ENCODE measurements around the gene ARPP21. TPM values are rescaled to one million over a fixed set of nuclear protein-coding genes. Genes with fewer than 3 reads are reported as not detected.
A peak's percentile ranks its signal among the peaks of the same experiment; 100 is the strongest.

Gene ARPP21
- total and polyA plus RNA-seq, 9 donors, result 116 to 225 (median 155) TPM

DNA sequence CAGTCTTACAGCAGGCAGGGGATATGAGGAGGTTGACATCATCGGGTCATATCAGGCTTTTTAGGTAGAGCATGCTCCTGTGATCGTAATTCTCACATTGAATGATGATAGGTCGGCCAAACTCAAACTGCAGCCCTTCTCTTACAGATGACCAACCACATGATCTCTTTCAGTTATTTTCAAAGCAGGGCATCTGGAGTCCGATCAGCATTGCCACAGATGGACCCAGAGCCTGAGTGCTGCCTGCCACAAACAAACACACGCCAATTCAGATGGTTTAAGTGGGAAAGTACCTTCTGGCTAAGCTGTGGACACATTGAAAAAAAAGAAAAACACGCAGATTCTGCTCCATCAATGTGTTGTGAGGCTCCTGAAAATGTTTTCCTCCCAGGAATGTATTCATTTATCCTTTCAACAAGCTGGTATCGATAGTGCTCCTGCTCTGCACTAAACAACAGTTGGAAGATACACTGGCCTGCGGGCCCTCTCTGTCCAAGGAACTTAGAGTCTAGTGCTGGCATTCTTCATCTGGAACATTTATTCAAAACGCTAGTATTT lies 31.2 kb downstream of the ARPP21 start:
- no peak for DNase-seq
- Histone ChIP-seq H3K4me1 (ENCODE audit: control insufficient read depth, insufficient read depth, low read length) (no peaks in the 10 kb centered on the region), H3K4me3 (ENCODE audit: low read length) (no peak overlapping the region), H3K36me3 (ENCODE audit: control insufficient read depth, insufficient read depth, low read length) (no peaks in the 10 kb centered on the region), H3K27me3 (ENCODE audit: control insufficient read depth, insufficient read depth, low read length) (no peaks in the 10 kb centered on the region), H3K9me3 (replicated peaks; ENCODE audit: control insufficient read depth, low read depth, low read length) (no peaks in the 10 kb centered on the region), H3K27ac (ENCODE audit: low read length) (no peak overlapping the region)
- WGBS (ENCODE audit: insufficient coverage), result 81% methylated on average over 6 of the region's 9 CpGs

DNA sequence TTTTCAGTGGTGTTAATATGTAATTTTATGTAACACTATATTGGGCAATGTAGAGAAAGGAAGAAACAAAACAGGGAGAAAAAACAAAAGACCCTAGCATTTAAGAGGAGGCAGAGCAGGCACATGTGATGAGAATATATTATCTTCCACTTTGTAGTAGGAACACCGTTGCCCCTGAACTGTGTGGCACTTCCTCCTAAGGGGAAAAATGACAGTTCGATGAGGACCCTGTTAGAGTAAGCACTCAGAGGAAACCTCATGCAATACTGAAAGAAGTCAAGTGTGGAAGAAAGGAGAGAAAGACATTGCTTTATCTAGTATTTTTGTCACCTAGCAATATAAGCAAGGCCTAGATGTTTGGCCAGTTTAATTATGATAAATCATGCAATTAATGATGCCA lies 32.2 kb downstream of the ARPP21 start:
- Histone ChIP-seq H3K36me3 (ENCODE audit: control insufficient read depth, insufficient read depth, low read length) (no peaks in the 10 kb centered on the region), H3K4me1 (ENCODE audit: control insufficient read depth, insufficient read depth, low read length) (no peaks in the 10 kb centered on the region), H3K27ac (ENCODE audit: low read length) (no peak overlapping the region), H3K4me3 (ENCODE audit: low read length) (no peak overlapping the region), H3K27me3 (ENCODE audit: control insufficient read depth, insufficient read depth, low read length) (no peaks in the 10 kb centered on the region), H3K9me3 (replicated peaks; ENCODE audit: control insufficient read depth, low read depth, low read length) (no peaks in the 10 kb centered on the region)
- WGBS (ENCODE audit: insufficient coverage), result 67% methylated on average over 2 of the region's 2 CpGs
- DNase-seq, result no peak

DNA sequence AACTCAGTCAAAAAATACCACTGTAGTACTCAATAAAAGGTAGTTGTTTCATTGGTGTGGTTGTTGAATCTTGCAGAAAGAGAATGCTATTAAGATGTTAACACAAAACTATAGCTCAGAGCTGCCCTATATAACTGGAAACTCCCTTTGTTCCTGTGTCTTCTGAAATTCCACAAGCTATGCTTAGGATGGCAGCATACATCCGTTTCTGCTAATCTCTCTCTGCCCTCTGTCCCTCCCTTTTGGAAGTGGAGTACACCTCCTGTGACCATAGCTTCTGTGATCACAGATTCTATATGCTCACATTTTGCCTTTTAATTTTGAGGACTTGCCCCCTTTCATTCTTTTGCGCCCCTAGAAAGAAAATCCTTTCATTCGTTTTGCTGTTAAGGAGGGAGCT lies 33.7 kb downstream of the ARPP21 start:
- H3K27me3 ChIP-seq (ENCODE audit: control insufficient read depth, insufficient read depth, low read length), result no peaks in the 10 kb centered on the region
- H3K36me3 ChIP-seq (ENCODE audit: control insufficient read depth, insufficient read depth, low read length), result no peaks in the 10 kb centered on the region
- no peak overlapping the region for H3K27ac ChIP-seq (ENCODE audit: low read length)
- no peak for DNase-seq
- no peaks in the 10 kb centered on the region for H3K4me1 ChIP-seq (ENCODE audit: control insufficient read depth, insufficient read depth, low read length)
- H3K9me3 ChIP-seq (replicated peaks; ENCODE audit: control insufficient read depth, low read depth, low read length), result no peaks in the 10 kb centered on the region
- 57% methylated on average over 2 of the region's 3 CpGs for WGBS (ENCODE audit: insufficient coverage)
- no peak overlapping the region for H3K4me3 ChIP-seq (ENCODE audit: low read length)

DNA sequence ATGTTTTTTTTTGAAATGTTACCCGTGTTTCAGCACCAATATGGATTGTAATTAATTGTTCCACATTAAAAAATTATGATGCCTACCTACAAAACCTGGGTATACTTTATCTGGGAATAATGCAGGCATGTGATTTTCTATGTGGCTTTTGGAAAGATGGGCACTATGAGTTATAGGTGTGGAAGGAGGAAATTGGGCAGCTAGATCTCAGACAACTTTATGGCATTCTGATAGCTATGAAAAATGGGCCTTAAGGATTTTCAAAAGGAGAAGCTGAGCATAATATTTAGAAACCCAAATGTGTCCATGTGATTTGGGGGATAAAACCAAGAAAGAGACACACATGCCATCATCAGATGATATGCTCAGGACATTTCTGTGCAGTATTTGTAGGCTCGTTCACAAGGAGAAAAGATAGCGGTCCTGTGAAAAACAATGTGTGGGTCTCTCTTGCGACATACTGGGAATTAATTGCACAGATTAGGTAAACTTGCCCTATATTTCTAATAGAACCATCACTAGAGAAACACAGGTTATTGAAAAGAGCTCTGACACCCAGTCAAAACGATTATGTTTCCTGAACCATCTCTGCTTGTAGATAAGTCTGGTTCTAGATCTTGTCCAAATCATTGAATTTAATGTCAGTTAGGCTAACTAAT lies 35.3 kb downstream of the ARPP21 start:
- H3K27ac ChIP-seq (ENCODE audit: low read length), result no peak overlapping the region
- H3K4me1 ChIP-seq (ENCODE audit: control insufficient read depth, insufficient read depth, low read length), result no peaks in the 10 kb centered on the region
- no peaks in the 10 kb centered on the region for H3K9me3 ChIP-seq (replicated peaks; ENCODE audit: control insufficient read depth, low read depth, low read length)
- no peak overlapping the region for H3K4me3 ChIP-seq (ENCODE audit: low read length)
- DNase-seq, result no peak
- WGBS (ENCODE audit: insufficient coverage), result 100% methylated on average over 1 of the region's 5 CpGs
- no peaks in the 10 kb centered on the region for H3K36me3 ChIP-seq (ENCODE audit: control insufficient read depth, insufficient read depth, low read length)
- no peaks in the 10 kb centered on the region for H3K27me3 ChIP-seq (ENCODE audit: control insufficient read depth, insufficient read depth, low read length)

DNA sequence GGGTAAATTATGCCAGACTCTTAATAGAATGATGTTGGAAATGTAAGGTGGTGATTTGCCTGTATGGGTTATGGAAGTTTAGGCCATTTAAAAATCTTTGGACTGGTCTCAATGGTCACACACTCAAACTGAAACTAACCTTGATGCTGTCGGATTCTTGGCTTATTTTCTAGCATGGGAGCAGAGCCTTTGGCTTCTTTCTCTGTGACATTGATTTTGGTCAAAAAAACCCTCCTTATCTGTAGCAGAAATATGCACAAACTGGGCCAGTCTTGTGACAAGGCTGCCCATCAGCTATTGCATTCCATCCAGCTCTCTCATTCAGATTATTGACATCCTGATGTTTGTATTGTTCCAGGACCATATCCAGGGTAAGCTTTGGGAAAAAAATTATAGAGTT lies 35.9 kb downstream of the ARPP21 start:
- Histone ChIP-seq H3K9me3 (replicated peaks; ENCODE audit: control insufficient read depth, low read depth, low read length) (no peaks in the 10 kb centered on the region), H3K4me3 (ENCODE audit: low read length) (no peak overlapping the region), H3K36me3 (ENCODE audit: control insufficient read depth, insufficient read depth, low read length) (no peaks in the 10 kb centered on the region), H3K4me1 (ENCODE audit: control insufficient read depth, insufficient read depth, low read length) (no peaks in the 10 kb centered on the region), H3K27me3 (ENCODE audit: control insufficient read depth, insufficient read depth, low read length) (no peaks in the 10 kb centered on the region), H3K27ac (ENCODE audit: low read length) (no peak overlapping the region)
- no CpG with 5 or more reads among the region's 1 CpG for WGBS (ENCODE audit: insufficient coverage)
- no peak for DNase-seq

DNA sequence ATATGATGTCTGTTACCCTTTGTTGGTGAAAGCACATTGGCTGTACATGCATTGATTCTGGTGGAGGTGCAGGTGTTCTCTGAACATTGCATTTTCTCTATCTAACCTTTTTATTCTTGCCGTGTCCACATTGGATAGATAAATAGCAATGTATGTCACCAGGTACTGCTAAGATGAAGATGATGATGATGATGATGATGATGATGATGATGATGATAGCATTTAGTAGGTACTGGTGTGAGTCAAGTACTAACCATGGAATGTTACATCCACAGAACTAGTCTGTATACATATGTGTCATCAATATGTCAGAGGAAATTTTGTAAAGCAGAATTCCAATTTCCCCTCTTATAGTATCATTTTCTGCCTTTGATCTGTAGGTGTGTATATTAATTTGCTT lies 36.3 kb downstream of the ARPP21 start:
- Histone ChIP-seq H3K4me1 (ENCODE audit: control insufficient read depth, insufficient read depth, low read length) (no peaks in the 10 kb centered on the region), H3K27ac (ENCODE audit: low read length) (no peak overlapping the region)

DNA sequence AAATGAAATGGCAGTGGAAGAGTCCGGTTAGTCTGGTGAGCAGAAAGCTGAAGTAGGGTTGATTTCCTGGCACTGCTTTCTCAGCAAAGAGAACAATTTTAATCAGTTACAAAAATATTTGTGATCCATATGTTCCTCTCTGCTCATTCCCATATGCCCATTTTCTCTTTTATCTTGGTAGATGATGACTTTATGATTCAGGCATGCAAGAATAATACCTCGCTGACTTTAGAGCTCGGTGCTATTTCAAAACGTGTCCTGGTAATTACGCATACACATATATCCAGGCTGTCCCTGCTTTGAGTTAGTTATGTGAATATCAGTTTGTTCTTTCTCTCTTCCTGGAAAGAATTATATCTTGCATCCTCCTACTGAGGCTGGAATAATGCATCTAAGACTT lies 38.5 kb downstream of the ARPP21 start:
- H3K4me3 ChIP-seq (ENCODE audit: low read length), result no peak overlapping the region
- peaks cover 3% of the 10 kb centered on the region for H3K36me3 ChIP-seq (ENCODE audit: control insufficient read depth, insufficient read depth, low read length)
- no peaks in the 10 kb centered on the region for H3K9me3 ChIP-seq (replicated peaks; ENCODE audit: control insufficient read depth, low read depth, low read length)
- no peaks in the 10 kb centered on the region for H3K27me3 ChIP-seq (ENCODE audit: control insufficient read depth, insufficient read depth, low read length)
- no peaks in the 10 kb centered on the region for H3K4me1 ChIP-seq (ENCODE audit: control insufficient read depth, insufficient read depth, low read length)
- no CpG with 5 or more reads among the region's 5 CpGs for WGBS (ENCODE audit: insufficient coverage)
- DNase-seq, result peak; percentile 12
- peak overlapping the region; percentile 82 for H3K27ac ChIP-seq (ENCODE audit: low read length)

More for the DNA sequence above, 36.3 kb downstream of the ARPP21 start:
- no peak for DNase-seq
- no CpG with 5 or more reads among the region's 1 CpG for WGBS (ENCODE audit: insufficient coverage)
- no peaks in the 10 kb centered on the region for H3K9me3 ChIP-seq (replicated peaks; ENCODE audit: control insufficient read depth, low read depth, low read length)
- no peaks in the 10 kb centered on the region for H3K27me3 ChIP-seq (ENCODE audit: control insufficient read depth, insufficient read depth, low read length)
- no peaks in the 10 kb centered on the region for H3K36me3 ChIP-seq (ENCODE audit: control insufficient read depth, insufficient read depth, low read length)
- H3K4me3 ChIP-seq (ENCODE audit: low read length), result no peak overlapping the region

DNA sequence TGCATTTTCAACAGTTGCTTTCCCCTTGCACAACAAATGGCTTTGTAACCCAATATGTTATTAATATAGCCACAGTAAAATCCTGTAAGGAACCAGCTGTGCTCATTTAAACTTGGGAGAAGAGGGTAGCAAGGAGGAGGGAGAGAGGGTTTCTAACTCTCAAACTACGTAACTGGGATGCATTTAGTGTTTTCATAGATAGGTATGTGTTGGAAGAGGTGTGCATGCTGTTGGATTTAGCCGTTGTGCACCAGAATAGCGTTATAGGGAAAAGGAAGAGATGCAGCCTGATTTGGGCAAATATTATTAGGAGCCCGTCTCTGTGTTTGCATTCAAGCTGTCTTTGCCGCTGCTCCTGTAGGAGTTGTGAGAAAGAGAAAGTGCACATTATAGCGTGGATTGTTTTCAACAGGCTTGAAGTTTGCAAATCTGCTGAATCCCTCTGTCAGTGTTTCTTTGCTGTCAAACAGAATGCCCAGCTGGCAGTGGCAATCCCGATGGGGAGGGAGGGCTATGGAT lies 39.4 kb downstream of the ARPP21 start:
- H3K27ac ChIP-seq (ENCODE audit: low read length), result peak overlapping the region; percentile 82
- H3K36me3 ChIP-seq (ENCODE audit: control insufficient read depth, insufficient read depth, low read length), result peaks cover 5% of the 10 kb centered on the region
- H3K27me3 ChIP-seq (ENCODE audit: control insufficient read depth, insufficient read depth, low read length), result no peaks in the 10 kb centered on the region
- peak overlapping the region; percentile 45 for H3K4me3 ChIP-seq (ENCODE audit: low read length)
- DNase-seq, result peak; percentile 62
- WGBS (ENCODE audit: insufficient coverage), result 39% methylated on average over 6 of the region's 7 CpGs
- no peaks in the 10 kb centered on the region for H3K9me3 ChIP-seq (replicated peaks; ENCODE audit: control insufficient read depth, low read depth, low read length)
- no peaks in the 10 kb centered on the region for H3K4me1 ChIP-seq (ENCODE audit: control insufficient read depth, insufficient read depth, low read length)

DNA sequence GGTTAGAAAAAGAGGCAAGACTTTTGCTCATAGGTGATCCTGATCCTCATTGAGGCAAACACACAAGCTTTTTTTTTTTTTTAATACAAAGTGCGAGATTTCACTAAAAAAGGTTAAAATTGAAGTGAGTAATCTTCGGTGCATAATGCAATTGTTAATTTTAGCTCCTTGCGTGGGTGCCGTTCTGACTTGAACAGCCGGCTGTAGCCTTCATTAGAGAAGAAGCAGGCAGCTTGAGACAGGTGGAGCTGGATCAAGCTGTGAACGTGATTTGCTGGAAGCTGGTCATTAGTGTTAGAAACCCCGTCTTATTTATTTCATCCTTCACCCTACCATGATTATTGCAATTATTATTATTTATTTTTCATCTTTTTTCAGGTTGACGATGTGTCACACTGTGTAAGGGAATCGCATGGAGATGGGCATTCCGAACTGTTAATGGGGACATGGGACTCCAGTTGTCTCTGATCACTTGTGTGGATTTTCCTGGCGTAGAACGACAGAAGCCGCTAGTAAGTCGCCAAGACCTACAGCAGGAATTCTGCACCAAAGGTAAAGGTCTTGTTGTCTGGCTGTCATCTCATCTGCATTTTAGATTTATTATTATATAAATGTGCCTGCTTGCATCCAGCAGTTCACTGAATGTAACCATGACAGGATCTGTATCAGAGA lies 40.2 kb downstream of the ARPP21 start:
- Histone ChIP-seq H3K36me3 (ENCODE audit: control insufficient read depth, insufficient read depth, low read length) (peaks cover 5% of the 10 kb centered on the region), H3K9me3 (replicated peaks; ENCODE audit: control insufficient read depth, low read depth, low read length) (no peaks in the 10 kb centered on the region), H3K4me3 (ENCODE audit: low read length) (peak overlapping the region; percentile 45), H3K27me3 (ENCODE audit: control insufficient read depth, insufficient read depth, low read length) (no peaks in the 10 kb centered on the region), H3K4me1 (ENCODE audit: control insufficient read depth, insufficient read depth, low read length) (no peaks in the 10 kb centered on the region), H3K27ac (ENCODE audit: low read length) (peak overlapping the region; percentile 82)
- peak; percentile 60 for DNase-seq
- WGBS (ENCODE audit: insufficient coverage), result 78% methylated on average over 6 of the region's 14 CpGs

DNA sequence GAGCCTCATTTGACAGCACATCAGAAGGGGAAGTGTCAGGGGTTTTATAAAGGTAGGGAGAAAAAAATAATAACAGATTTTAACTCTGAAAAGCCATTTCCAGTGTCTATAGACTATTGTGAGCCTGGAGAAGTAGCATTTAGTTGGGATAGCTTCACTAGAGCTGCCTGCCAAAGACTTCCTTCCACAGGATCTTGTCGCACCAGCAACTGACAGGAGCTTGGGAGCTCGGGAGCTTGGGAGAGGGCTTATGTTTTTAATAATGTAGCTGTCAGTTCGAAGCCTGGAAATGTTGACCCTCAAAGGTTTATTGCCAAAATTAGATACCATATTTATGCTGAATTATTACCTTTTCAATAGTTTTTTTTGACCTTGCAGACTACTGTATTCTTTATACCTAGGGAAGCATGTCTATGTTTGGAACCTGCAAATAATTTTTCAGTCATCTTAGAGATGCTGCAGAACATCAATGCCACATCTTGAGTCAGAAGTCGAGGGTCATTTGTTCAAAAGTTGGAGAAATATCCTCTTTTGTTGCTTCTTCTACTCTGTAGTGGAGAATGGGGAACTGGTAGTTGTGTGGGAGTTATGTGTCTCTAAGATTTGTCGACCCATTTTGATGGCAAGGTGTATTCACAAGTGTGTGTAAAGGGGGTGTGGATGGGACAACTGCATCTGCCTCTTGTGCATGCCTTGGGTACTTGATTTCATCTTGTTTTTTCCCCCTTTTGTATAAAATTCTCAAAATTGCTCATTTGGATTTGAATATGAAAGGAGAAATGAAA lies 41.7 kb downstream of the ARPP21 start:
- WGBS (ENCODE audit: insufficient coverage), result 54% methylated on average over 2 of the region's 5 CpGs
- H3K9me3 ChIP-seq (replicated peaks; ENCODE audit: control insufficient read depth, low read depth, low read length), result no peaks in the 10 kb centered on the region
- peak overlapping the region; percentile 82 for H3K27ac ChIP-seq (ENCODE audit: low read length)
- H3K4me1 ChIP-seq (ENCODE audit: control insufficient read depth, insufficient read depth, low read length), result no peaks in the 10 kb centered on the region
- H3K27me3 ChIP-seq (ENCODE audit: control insufficient read depth, insufficient read depth, low read length), result no peaks in the 10 kb centered on the region
- DNase-seq, result peak; percentile 12
- H3K4me3 ChIP-seq (ENCODE audit: low read length), result peak overlapping the region; percentile 45
- peaks cover 5% of the 10 kb centered on the region for H3K36me3 ChIP-seq (ENCODE audit: control insufficient read depth, insufficient read depth, low read length)
